ENCODE results near the gene C9orf85. TPM values are rescaled to one million over a fixed set of nuclear protein-coding genes. Genes with fewer than 3 reads are reported as not detected.

The C9orf85 gene
- total and polyA plus RNA-seq, 9 of the 15 experiments (the other 6 are each of a cell fraction or from before 2014, with no cell fraction given): 6.7 to 17.6 (median 13.0) TPM

DNA sequence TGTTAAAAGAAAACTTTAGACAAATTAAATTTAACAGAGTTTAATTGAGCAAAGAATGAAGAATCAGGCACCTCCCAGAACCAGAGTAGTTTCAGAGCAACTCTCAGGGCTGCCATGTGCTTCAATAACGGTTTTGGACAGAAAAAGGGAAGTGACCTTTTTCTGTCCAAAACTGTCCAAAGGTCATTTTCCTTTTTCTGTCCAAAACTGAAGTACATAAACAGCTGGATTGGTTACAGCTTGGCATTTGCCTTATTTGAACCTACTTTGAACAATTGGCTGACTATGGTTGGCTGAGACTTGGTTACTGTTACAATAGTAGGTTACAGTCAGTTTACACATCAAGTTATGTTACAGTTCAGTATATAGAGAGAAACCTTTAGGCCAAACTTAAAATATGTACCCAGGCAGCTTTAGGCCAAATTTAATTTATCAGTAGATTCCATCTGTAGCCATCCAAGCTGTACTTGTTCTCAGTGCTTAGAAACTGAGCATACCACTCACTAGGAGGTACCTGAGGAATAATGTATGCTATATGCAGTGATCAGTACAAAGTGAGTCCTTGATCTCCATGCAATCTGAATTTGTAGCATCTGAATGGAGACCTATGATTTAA lies 44.0 kb downstream of the C9orf85 start:
- intact Hi-C loops (cut with micrococcal nuclease): no loop called here
- no peaks in the 10 kb centered on the region for H3K79me2 ChIP-seq (ENCODE audit: control insufficient read depth, insufficient read depth, low read length)
- H2AFZ ChIP-seq (ENCODE audit: low read depth, low read length): no peak overlapping the region
- ATAC-seq (no peak; the same call in 2 of the 3 replicates), DNase-seq (ENCODE audit: extremely low read depth in 1 of 4, low spot score in 3 of 4) (no peak), FAIRE-seq (no peak)
- ChIA-PET POLR2A (interaction anchor here (0.6 kb wide), 1 partner anchor 10 kb away, joined by 3 read pairs; no protein-coding TSS in a partner anchor), CTCF (ENCODE audit: low intra/inter-chr PET ratio) (no interaction called here)
- H3K4me1 ChIP-seq (replicated peaks in 1 of 2; ENCODE audit: control insufficient read depth in 2 of 2, insufficient read depth in 2 of 2, low read length in 2 of 2): no peaks in the 10 kb centered on the region
- H3K9me3 ChIP-seq (replicated peaks; ENCODE audit: control insufficient read depth, insufficient read depth, low read depth, low read length): no peaks in the 10 kb centered on the region
- H3K9me1 ChIP-seq (ENCODE audit: control insufficient read depth, insufficient read depth, low read length): no peaks in the 10 kb centered on the region
- H3K27me3 ChIP-seq (ENCODE audit: control insufficient read depth in 2 of 2, insufficient read depth in 2 of 2, low read length in 2 of 2): no peaks in the 10 kb centered on the region
- no peak overlapping the region for H3K4me3 ChIP-seq
- no TSS peak for BruUV-seq (replicated peaks)
- in situ Hi-C loops (cut with MboI): no loop called here
- no peaks in the 10 kb centered on the region for H4K20me1 ChIP-seq (replicated peaks; ENCODE audit: control insufficient read depth, insufficient read depth, low read length)
- peak overlapping the region; percentile 29; the same call in 1 of the 3 replicates for H3K27ac ChIP-seq (ENCODE audit: extremely low read depth, low read depth, low read length)
- WGBS (ENCODE audit: insufficient coverage, low coverage, missing lambda C conversion rate): 0% methylated on average over 1 of the region's 1 CpG
- H3K36me3 ChIP-seq (ENCODE audit: control insufficient read depth, insufficient read depth, low read length): no peaks in the 10 kb centered on the region
- H3K4me2 ChIP-seq (ENCODE audit: insufficient read depth, low read length): no peak overlapping the region
- no peak overlapping the region for H3K9ac ChIP-seq (ENCODE audit: insufficient read depth in 1 of 2, low read depth in 2 of 2, low read length in 2 of 2)
- TF ChIP-seq HMGN3 (IDR thresholded peaks at IDR 0.05; ENCODE audit: borderline replicate concordance, extremely low read depth, insufficient read length, low read depth, low read length): no peak
- TF ChIP-seq FOXA1 (IDR thresholded peaks at IDR 0.05; ENCODE audit: borderline replicate concordance): no peak
- TF ChIP-seq, protein P1, sequence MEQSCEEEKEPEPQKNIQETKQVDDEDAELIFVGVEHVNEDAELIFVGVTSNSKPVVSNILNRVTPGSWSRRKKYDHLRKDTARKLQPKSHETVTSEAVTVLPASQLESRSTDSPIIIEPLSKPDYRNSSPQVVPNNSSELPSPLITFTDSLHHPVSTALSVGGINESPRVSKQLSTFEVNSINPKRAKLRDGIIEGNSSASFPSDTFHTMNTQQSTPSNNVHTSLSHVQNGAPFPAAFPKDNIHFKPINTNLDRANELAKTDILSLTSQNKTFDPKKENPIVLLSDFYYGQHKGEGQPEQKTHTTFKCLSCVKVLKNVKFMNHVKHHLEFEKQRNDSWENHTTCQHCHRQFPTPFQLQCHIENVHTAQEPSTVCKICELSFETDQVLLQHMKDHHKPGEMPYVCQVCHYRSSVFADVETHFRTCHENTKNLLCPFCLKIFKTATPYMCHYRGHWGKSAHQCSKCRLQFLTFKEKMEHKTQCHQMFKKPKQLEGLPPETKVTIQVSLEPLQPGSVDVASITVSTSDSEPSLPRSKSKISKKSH (CRISPR knock-in tag; IDR thresholded peaks at IDR 0.05): no peak
- TF ChIP-seq ILK (tag; IDR thresholded peaks at IDR 0.05; ENCODE audit: borderline replicate concordance, low read depth): no peak
- no peak for TF ChIP-seq ZNF695 (CRISPR knock-in tag; IDR thresholded peaks at IDR 0.05)
- no peak for TF ChIP-seq ZNF707 (CRISPR knock-in tag; conservative IDR thresholded peaks at IDR 0.05)
- TF ChIP-seq, protein P2, sequence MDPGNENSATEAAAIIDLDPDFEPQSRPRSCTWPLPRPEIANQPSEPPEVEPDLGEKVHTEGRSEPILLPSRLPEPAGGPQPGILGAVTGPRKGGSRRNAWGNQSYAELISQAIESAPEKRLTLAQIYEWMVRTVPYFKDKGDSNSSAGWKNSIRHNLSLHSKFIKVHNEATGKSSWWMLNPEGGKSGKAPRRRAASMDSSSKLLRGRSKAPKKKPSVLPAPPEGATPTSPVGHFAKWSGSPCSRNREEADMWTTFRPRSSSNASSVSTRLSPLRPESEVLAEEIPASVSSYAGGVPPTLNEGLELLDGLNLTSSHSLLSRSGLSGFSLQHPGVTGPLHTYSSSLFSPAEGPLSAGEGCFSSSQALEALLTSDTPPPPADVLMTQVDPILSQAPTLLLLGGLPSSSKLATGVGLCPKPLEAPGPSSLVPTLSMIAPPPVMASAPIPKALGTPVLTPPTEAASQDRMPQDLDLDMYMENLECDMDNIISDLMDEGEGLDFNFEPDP (CRISPR knock-in tag; IDR thresholded peaks at IDR 0.05): no peak
- TF ChIP-seq NR2C1 (IDR thresholded peaks at IDR 0.05): peak; percentile 36; the same call in 1 of the 2 replicates
- no peak for TF ChIP-seq NR2C1 (tag; IDR thresholded peaks at IDR 0.05)
- TF ChIP-seq ZNF644 (tag; IDR thresholded peaks at IDR 0.05; ENCODE audit: low read depth): no peak
- TF ChIP-seq, protein P3, sequence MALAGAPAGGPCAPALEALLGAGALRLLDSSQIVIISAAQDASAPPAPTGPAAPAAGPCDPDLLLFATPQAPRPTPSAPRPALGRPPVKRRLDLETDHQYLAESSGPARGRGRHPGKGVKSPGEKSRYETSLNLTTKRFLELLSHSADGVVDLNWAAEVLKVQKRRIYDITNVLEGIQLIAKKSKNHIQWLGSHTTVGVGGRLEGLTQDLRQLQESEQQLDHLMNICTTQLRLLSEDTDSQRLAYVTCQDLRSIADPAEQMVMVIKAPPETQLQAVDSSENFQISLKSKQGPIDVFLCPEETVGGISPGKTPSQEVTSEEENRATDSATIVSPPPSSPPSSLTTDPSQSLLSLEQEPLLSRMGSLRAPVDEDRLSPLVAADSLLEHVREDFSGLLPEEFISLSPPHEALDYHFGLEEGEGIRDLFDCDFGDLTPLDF (CRISPR knock-in tag; IDR thresholded peaks at IDR 0.05): no peak
- no peak for TF ChIP-seq ZNF239 (CRISPR knock-in tag; IDR thresholded peaks at IDR 0.05)
- peak; percentile 84 for TF ChIP-seq SPI1 (IDR thresholded peaks at IDR 0.05; ENCODE audit: borderline replicate concordance, low read depth, low read length)
- no peak for TF ChIP-seq POLR2A (conservative IDR thresholded peaks at IDR 0.05)
- peak; percentile 49; the same call in 1 of the 2 replicates for TF ChIP-seq MYBL2 (IDR thresholded peaks at IDR 0.05; ENCODE audit: low read depth)
- TF ChIP-seq MYBL2 (CRISPR knock-in tag; IDR thresholded peaks at IDR 0.05; ENCODE audit: borderline replicate concordance): no peak
- TF ChIP-seq ZKSCAN1 (IDR thresholded peaks at IDR 0.05; ENCODE audit: low read depth, low read length): no peak
- no peak for TF ChIP-seq SIX5 (IDR thresholded peaks at IDR 0.05; ENCODE audit: borderline replicate concordance in 1 of 2, insufficient read depth in 1 of 2, low read depth in 1 of 2, low read length in 2 of 2)
- TF ChIP-seq NCOA2 (IDR thresholded peaks at IDR 0.05; ENCODE audit: partially characterized antibody in 2 of 2): no peak
